ENCODE measurements around the gene CPOX.
A peak's percentile ranks its signal among the peaks of the same experiment; 100 is the strongest.

CPOX gene

GRCh38 chr3:98603580-98603979 is 10.2 kb upstream of the CPOX start:
- ChIA-PET CTCF (interaction anchor here (0.6 to 4.0 kb wide), 4 partner anchors 14 to 566 kb away, joined by 3 to 41 read pairs (median 3); no protein-coding TSS in a partner anchor), POLR2A (no interaction called here)
- TF ChIP-seq FOXM1 (IDR thresholded peaks at IDR 0.05; ENCODE audit: borderline replicate concordance): no peak
- TF ChIP-seq HDGF (IDR thresholded peaks at IDR 0.05; ENCODE audit: borderline replicate concordance): no peak
- no peak for TF ChIP-seq SUZ12 (IDR thresholded peaks at IDR 0.05)
- TF ChIP-seq BHLHE40 (IDR thresholded peaks at IDR 0.05; ENCODE audit: borderline replicate concordance): no peak
- TF ChIP-seq FOXA1 (IDR thresholded peaks at IDR 0.05): no peak
- DNase-seq (ENCODE audit: extremely low spot score): no peak

- POLR2A ChIA-PET: interaction anchor here (1.1 to 1.7 kb wide), 2 partner anchors 8 to 130 kb away, joined by 3 to 4 read pairs; partner anchors contain the start of gene CPOX
- CTCF ChIA-PET: interaction anchor here (0.6 to 4.0 kb wide), 7 partner anchors 9 to 391 kb away, joined by 3 to 41 read pairs (median 4); partner anchors contain the start of gene CPOX
- DNase-seq (ENCODE audit: extremely low spot score): peak; percentile 57
- TF ChIP-seq, protein P1, sequence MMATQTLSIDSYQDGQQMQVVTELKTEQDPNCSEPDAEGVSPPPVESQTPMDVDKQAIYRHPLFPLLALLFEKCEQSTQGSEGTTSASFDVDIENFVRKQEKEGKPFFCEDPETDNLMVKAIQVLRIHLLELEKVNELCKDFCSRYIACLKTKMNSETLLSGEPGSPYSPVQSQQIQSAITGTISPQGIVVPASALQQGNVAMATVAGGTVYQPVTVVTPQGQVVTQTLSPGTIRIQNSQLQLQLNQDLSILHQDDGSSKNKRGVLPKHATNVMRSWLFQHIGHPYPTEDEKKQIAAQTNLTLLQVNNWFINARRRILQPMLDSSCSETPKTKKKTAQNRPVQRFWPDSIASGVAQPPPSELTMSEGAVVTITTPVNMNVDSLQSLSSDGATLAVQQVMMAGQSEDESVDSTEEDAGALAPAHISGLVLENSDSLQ (IDR thresholded peaks at IDR 0.05): no peak
- TF ChIP-seq FOXA1 (IDR thresholded peaks at IDR 0.05) (no peak), LEF1 (IDR thresholded peaks at IDR 0.05; ENCODE audit: borderline replicate concordance) (no peak), L3MBTL2 (conservative IDR thresholded peaks at IDR 0.05) (no peak), SUZ12 (IDR thresholded peaks at IDR 0.05) (no peak), BHLHE40 (IDR thresholded peaks at IDR 0.05; ENCODE audit: borderline replicate concordance) (no peak), SP1 (IDR thresholded peaks at IDR 0.05) (no peak)
Measured at GRCh38 chr3:98602078-98602678, 8.8 kb upstream of the CPOX start.

DNA sequence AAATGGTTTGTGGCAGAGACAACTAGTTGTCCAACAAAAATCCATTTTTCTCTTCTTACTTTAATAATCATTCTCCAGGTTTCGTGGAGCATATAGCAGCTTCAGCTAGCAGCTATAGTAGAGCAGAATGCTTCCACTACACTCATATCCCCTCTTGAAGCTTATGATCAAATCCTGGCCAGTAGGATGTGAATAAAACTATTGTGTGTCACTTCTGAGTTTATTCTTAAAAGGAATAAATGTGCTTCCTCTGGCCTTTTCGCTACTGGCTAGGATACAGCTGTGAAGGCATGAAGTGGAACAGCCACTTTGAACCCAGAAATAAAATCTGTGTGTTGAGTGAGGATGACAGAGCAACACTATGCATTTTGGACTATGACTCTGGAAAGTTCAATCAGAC is 7.8 kb upstream of the CPOX start:
- DNase-seq (ENCODE audit: extremely low spot score): no peak
- POLR2A ChIA-PET: interaction anchor here (1.1 kb wide), 1 partner anchor 131 kb away, joined by 3 read pairs; no protein-coding TSS in a partner anchor
- TF ChIP-seq SUZ12 (IDR thresholded peaks at IDR 0.05) (no peak), ELF4 (IDR thresholded peaks at IDR 0.05) (no peak), FOXM1 (IDR thresholded peaks at IDR 0.05; ENCODE audit: borderline replicate concordance) (no peak), TARDBP (IDR thresholded peaks at IDR 0.05) (no peak), HDGF (IDR thresholded peaks at IDR 0.05; ENCODE audit: borderline replicate concordance) (no peak), ARNT (IDR thresholded peaks at IDR 0.05) (no peak), FOXA1 (IDR thresholded peaks at IDR 0.05) (no peak), BHLHE40 (IDR thresholded peaks at IDR 0.05; ENCODE audit: borderline replicate concordance) (no peak), L3MBTL2 (conservative IDR thresholded peaks at IDR 0.05) (no peak), NFRKB (IDR thresholded peaks at IDR 0.05) (no peak), ZNF384 (IDR thresholded peaks at IDR 0.05) (no peak), CTBP1 (IDR thresholded peaks at IDR 0.05; ENCODE audit: borderline replicate concordance) (no peak), LEF1 (IDR thresholded peaks at IDR 0.05; ENCODE audit: borderline replicate concordance) (no peak), SP1 (IDR thresholded peaks at IDR 0.05) (no peak), FOXK2 (IDR thresholded peaks at IDR 0.05) (no peak)
- TF ChIP-seq, protein P1 (IDR thresholded peaks at IDR 0.05): no peak
- CTCF ChIA-PET: interaction anchor here (4.0 kb wide), 1 partner anchor 214 kb away, joined by 41 read pairs; no protein-coding TSS in a partner anchor

DNA sequence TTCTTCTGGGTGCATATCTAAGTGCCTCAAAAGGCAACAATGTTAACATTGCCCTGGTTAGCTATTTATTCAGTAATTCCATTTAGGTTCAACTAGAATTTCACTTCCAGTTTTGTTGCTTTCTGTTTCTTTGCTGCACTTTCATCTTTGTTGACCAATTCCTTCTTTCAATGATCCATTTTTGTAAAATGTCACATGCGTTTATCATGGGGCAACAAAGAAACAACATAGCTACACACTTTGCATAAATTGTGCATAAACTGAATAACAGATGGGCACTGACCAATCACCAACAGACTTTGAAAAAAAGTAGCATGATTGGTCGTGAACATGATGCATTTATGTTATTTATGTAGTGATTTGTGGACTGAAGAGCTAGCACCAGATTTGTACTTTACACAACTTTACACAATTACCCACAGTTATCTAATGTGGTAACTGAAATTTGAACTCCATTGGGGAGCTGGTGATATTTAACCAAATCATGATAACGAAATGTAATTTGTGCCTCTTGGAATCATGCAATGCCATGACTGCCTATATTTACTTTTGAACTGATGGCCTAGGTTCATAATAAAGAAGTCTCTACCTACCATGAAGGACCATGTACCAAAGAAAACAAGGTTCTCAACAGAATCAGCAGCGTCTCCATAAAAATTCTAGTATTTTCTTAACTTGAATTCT is 7.1 kb upstream of the CPOX start:
- ChIA-PET POLR2A (no interaction called here), CTCF (interaction anchor here (0.8 to 4.0 kb wide), 2 partner anchors 215 to 274 kb away, joined by 3 to 41 read pairs; no protein-coding TSS in a partner anchor)
- no peak for TF ChIP-seq FOXM1 (IDR thresholded peaks at IDR 0.05; ENCODE audit: borderline replicate concordance)
- no peak for TF ChIP-seq BHLHE40 (IDR thresholded peaks at IDR 0.05; ENCODE audit: borderline replicate concordance)
- no peak for TF ChIP-seq LEF1 (IDR thresholded peaks at IDR 0.05; ENCODE audit: borderline replicate concordance)
- TF ChIP-seq TARDBP (IDR thresholded peaks at IDR 0.05): no peak
- TF ChIP-seq SP1 (IDR thresholded peaks at IDR 0.05): no peak
- no peak for TF ChIP-seq HDGF (IDR thresholded peaks at IDR 0.05; ENCODE audit: borderline replicate concordance)
- no peak for TF ChIP-seq ELF4 (IDR thresholded peaks at IDR 0.05)
- no peak for TF ChIP-seq L3MBTL2 (conservative IDR thresholded peaks at IDR 0.05)
- no peak for TF ChIP-seq ARNT (IDR thresholded peaks at IDR 0.05)
- TF ChIP-seq FOXA1 (IDR thresholded peaks at IDR 0.05): no peak
- TF ChIP-seq, protein P1 (IDR thresholded peaks at IDR 0.05): no peak
- TF ChIP-seq ZNF384 (IDR thresholded peaks at IDR 0.05): no peak
- TF ChIP-seq CTBP1 (IDR thresholded peaks at IDR 0.05; ENCODE audit: borderline replicate concordance): no peak
- no peak for DNase-seq (ENCODE audit: extremely low spot score)

DNA sequence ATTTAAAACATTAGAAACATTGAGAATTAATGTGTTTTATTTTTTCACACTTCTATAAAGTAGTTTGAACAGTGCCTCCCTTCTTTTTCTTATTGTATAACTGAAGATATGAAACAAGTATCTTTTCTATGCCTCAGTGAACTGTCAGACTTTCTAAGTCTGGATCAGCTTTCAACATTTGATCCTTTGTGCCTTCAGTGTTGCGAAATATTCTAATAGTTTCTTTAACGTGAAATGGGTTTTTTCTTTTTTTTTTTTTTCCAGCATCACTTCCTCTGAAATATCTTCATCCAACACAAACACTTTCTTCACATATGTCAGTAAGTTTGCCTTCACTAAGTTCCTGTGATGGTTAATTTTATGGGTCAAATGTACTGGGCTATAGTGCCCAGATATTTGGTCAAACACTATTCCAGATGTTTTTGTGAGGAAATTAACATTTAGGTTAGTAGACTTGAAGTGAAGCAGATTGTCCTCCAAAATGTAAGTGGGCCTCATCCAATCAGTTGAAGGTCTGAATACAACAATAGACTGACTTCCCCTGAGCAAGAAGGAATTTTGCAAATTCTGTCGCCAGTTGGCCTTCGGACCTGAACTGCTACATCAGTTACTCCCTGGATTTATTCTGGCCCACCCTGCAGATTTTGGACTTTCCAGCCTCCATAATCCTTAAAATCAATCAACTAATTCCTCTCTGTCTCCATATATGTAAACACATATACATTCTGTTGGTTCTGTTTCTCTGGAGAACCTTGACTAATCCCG is 6.4 kb upstream of the CPOX start:
- no peak for TF ChIP-seq CTBP1 (IDR thresholded peaks at IDR 0.05; ENCODE audit: borderline replicate concordance)
- TF ChIP-seq L3MBTL2 (conservative IDR thresholded peaks at IDR 0.05): no peak
- TF ChIP-seq HDGF (IDR thresholded peaks at IDR 0.05; ENCODE audit: borderline replicate concordance): no peak
- no peak for TF ChIP-seq NFRKB (IDR thresholded peaks at IDR 0.05)
- no peak for TF ChIP-seq ARNT (IDR thresholded peaks at IDR 0.05)
- no peak for TF ChIP-seq SP1 (IDR thresholded peaks at IDR 0.05)
- TF ChIP-seq TARDBP (IDR thresholded peaks at IDR 0.05): no peak
- no peak for DNase-seq (ENCODE audit: extremely low spot score)
- ChIA-PET POLR2A (no interaction called here), CTCF (interaction anchor here (0.8 to 4.0 kb wide), 2 partner anchors 215 to 273 kb away, joined by 3 to 41 read pairs; no protein-coding TSS in a partner anchor)
